KBM-7 (cell line): Measurements from ENCODE around the gene ABITRAM.

ENCODE experiments used
- DNase-seq: peaks from one replicate; pipeline ENCODE4 v3.0.0-alpha.2; 2015
- in situ Hi-C: fragments of 300-500 bp; cut with MboI; formaldehyde crosslinking; loops from 2 replicates; pipeline ENCODE4 v1.14.3; 2020; ENCODE audit warnings: low sequenced_read_pairs, low pct_unique_long_range_greater_than_20kb, mixed read lengths

The ABITRAM gene

GRCh38 chr9:108973895-108974294, 39.7 kb downstream of the ABITRAM start:
- DNase-seq: no peak
- in situ Hi-C loops: no loop called here

- no peak for DNase-seq
- in situ Hi-C loops: no loop called here
Observed at GRCh38 chr9:108978205-108978604, 44.0 kb downstream of the ABITRAM start.

- no peak for DNase-seq
Observed at GRCh38 chr9:108980893-108981292, 46.7 kb downstream of the ABITRAM start.

GRCh38 chr9:108983885-108984284, 49.7 kb downstream of the ABITRAM start:
- in situ Hi-C loops: no loop called here

More at GRCh38 chr9:108980893-108981292, 46.7 kb downstream of the ABITRAM start:
- in situ Hi-C loops: no loop called here

More at GRCh38 chr9:108983885-108984284, 49.7 kb downstream of the ABITRAM start:
- DNase-seq: no peak
